HCT116 (cell line): Measurements from ENCODE around the gene LRRC32. TPM values are rescaled to one million over a fixed set of nuclear protein-coding genes. Genes with fewer than 3 reads are reported as not detected.

Source experiments
- ATAC-seq: fragments of 200-7000 bp; cut with Tn5 transposase; 2 replicates; pipeline ENCODE4 v1.9.1; 2020; ENCODE audit warnings: mild to moderate bottlenecking, moderate library complexity
- BruUV-seq: library from RNA; stranded (reverse); fragments of 400-500 nt; replicated peaks from 2 replicates; lab custom pipeline; 2021; lab: Mats Ljungman, UMichigan
- CTCF ChIA-PET: fragments of 300-600 bp; sonication (Branson Sonifier 250); formaldehyde crosslinking; loops from one replicate; lab custom pipeline; 2021; ENCODE audit warnings: antibody characterized with exemption; lab: Charles Lee
- POLR2A ChIA-PET: fragments of 300-600, 350-600 bp; sonication (Branson Sonifier 250); formaldehyde crosslinking; loops from one replicate; lab custom pipeline; 2021; ENCODE audit warnings: antibody characterized with exemption; lab: Charles Lee
- RAD21 ChIA-PET, 2 experiments: fragments of 300-600 bp; sonication (Branson Sonifier 250); formaldehyde crosslinking; loops; one replicate each; lab custom pipeline; 2023; ENCODE audit warnings: low total read pairs in 2 of 2; ENCODE audit not compliant: uncharacterized antibody in 2 of 2, unreplicated experiment in 2 of 2, low non-redundant PET in 1 of 2; lab: Charles Lee
- DNase-seq: peaks from one replicate; pipeline ENCODE4 v3.0.0-alpha.2; 2010; ENCODE audit warnings: low read depth, low spot score
- H2AFZ ChIP-seq: fragments of 200-600 bp; shearing (Covaris generic), sonication (generic); 2 replicates; pipeline ENCODE4 v1.6.1; 2017; ENCODE audit warnings: low read depth, mixed run types, mixed read lengths, antibody characterized with exemption, low read length; ENCODE audit not compliant: poor library complexity, severe bottlenecking
- H3K27ac ChIP-seq: 2 replicates; pipeline ENCODE4 v1.5.1; 2012; ENCODE audit warnings: low read depth, low read length
- H3K27me3 ChIP-seq: fragments of 200-600 bp; sonication (generic); 2 replicates; pipeline ENCODE4 v1.6.1; 2016; ENCODE audit warnings: mixed run types, low read length, mixed read lengths; ENCODE audit not compliant: insufficient read depth
- H3K36me3 ChIP-seq, 2 experiments: fragments of 200-500 bp in 1 of 2; fragments of 200-600 bp in 1 of 2; sonication (Bioruptor generic) in 1 of 2; sonication (generic) in 1 of 2; 2 replicates each; pipeline versions ENCODE4 v1.5.1 to v1.6.1; 2014 to 2016; ENCODE audit warnings: low read length in 2 of 2, inconsistent platforms in 1 of 2, mixed read lengths in 1 of 2, mixed run types in 1 of 2; ENCODE audit not compliant: insufficient read depth in 2 of 2, control insufficient read depth in 1 of 2
- H3K4me1 ChIP-seq, 2 experiments: fragments of 200-600 bp in 1 of 2; sonication (generic) in 1 of 2; 2 replicates each; pipeline versions ENCODE4 v1.5.1 to v1.6.1; 2012 to 2017; ENCODE audit warnings: low read length in 2 of 2, inconsistent platforms in 1 of 2, mild to moderate bottlenecking in 1 of 2, mixed read lengths in 1 of 2, mixed run types in 1 of 2, moderate library complexity in 1 of 2; ENCODE audit not compliant: insufficient read depth in 2 of 2, control insufficient read depth in 1 of 2
- H3K4me2 ChIP-seq: fragments of 200-600 bp; sonication (generic); 2 replicates; pipeline ENCODE4 v1.6.1; 2017; ENCODE audit warnings: mixed run types, low read length, mixed read lengths
- H3K4me3 ChIP-seq, 2 experiments: fragments of 200-600 bp in 1 of 2; sonication (generic) in 1 of 2; replicated peaks in 1 of 2; 2 replicates each; pipeline ENCODE4 v1.5.1; 2011 to 2016; ENCODE audit warnings: low read length in 2 of 2, control low read depth in 1 of 2, low read depth in 1 of 2, mild to moderate bottlenecking in 1 of 2, mixed read lengths in 1 of 2, mixed run types in 1 of 2
- H3K79me2 ChIP-seq: fragments of 200-600 bp; sonication (generic); 2 replicates; pipeline ENCODE4 v1.6.1; 2017; ENCODE audit warnings: mild to moderate bottlenecking, mixed run types, low read length, moderate library complexity, mixed read lengths; ENCODE audit not compliant: insufficient read depth
- H3K9ac ChIP-seq: fragments of 200-600 bp; sonication (generic); 2 replicates; pipeline ENCODE4 v1.6.1; 2016; ENCODE audit warnings: low read length, mixed read lengths
- H3K9me2 ChIP-seq: fragments of 200-600 bp; sonication (generic), shearing (Covaris generic); 2 replicates; pipeline ENCODE4 v1.6.1; 2017; ENCODE audit warnings: mixed run types, mild to moderate bottlenecking, moderate library complexity; ENCODE audit not compliant: insufficient read depth
- H3K9me3 ChIP-seq, 2 experiments: fragments of 200-500 bp in 1 of 2; fragments of 200-600 bp in 1 of 2; sonication (Bioruptor generic) in 1 of 2; sonication (generic) in 1 of 2; 2 replicates each; pipeline ENCODE4 v1.6.1; 2014 to 2017; ENCODE audit warnings: low read length in 2 of 2, mixed read lengths in 2 of 2, inconsistent platforms in 1 of 2, low read depth in 1 of 2, mild to moderate bottlenecking in 1 of 2, mixed run types in 1 of 2, moderate library complexity in 1 of 2; ENCODE audit not compliant: control insufficient read depth in 1 of 2, insufficient read depth in 1 of 2
- H4K20me1 ChIP-seq: fragments of 200-600 bp; sonication (generic), shearing (Covaris generic); 2 replicates; pipeline ENCODE4 v1.6.1; 2017; ENCODE audit warnings: mixed run types, mild to moderate bottlenecking, moderate library complexity; ENCODE audit not compliant: insufficient read depth
- ATF3 ChIP-seq: IDR thresholded peaks from 2 replicates; pipeline ENCODE4 v1.6.1; 2012
- CEBPB ChIP-seq: IDR thresholded peaks from 2 replicates; pipeline ENCODE4 v1.6.1; 2012; ENCODE audit warnings: low read depth
- CTCF ChIP-seq, 3 experiments: fragments of 200-600 bp in 1 of 3; sonication (generic) in 1 of 3; IDR thresholded peaks in 2 of 3; conservative IDR thresholded peaks in 1 of 3; 2 replicates each; pipeline ENCODE4 v1.5.1; 2012 to 2017; ENCODE audit warnings: low read depth in 2 of 3, low read length in 2 of 3, antibody characterized with exemption in 1 of 3, borderline replicate concordance in 1 of 3, control low read depth in 1 of 3, mild to moderate bottlenecking in 1 of 3, mixed read lengths in 1 of 3, mixed run types in 1 of 3, moderate library complexity in 1 of 3; ENCODE audit not compliant: insufficient read depth in 1 of 3
- EGR1 ChIP-seq: IDR thresholded peaks from 2 replicates; pipeline ENCODE4 v1.6.1; 2012; ENCODE audit warnings: low read depth
- ELF1 ChIP-seq: IDR thresholded peaks from 2 replicates; pipeline ENCODE4 v1.6.1; 2012; ENCODE audit warnings: low read depth, borderline replicate concordance
- EZH2 ChIP-seq: fragments of 200-600 bp; sonication (generic); IDR thresholded peaks from 2 replicates; pipeline ENCODE4 v1.6.1; 2017; ENCODE audit warnings: antibody characterized with exemption, mixed run types
- JUND ChIP-seq: IDR thresholded peaks from 2 replicates; pipeline ENCODE4 v1.6.1; 2012
- MAX ChIP-seq: IDR thresholded peaks from 2 replicates; pipeline ENCODE4 v1.6.1; 2012
- RAD21 ChIP-seq: IDR thresholded peaks from 2 replicates; pipeline ENCODE4 v1.6.1; 2012; ENCODE audit warnings: low read depth, mild to moderate bottlenecking
- SP1 ChIP-seq: IDR thresholded peaks from 2 replicates; pipeline ENCODE4 v1.6.1; 2012; ENCODE audit warnings: low read depth
- SRF ChIP-seq: IDR thresholded peaks from 2 replicates; pipeline ENCODE4 v1.6.1; 2012; ENCODE audit warnings: low read depth
- TCF7L2 ChIP-seq: IDR thresholded peaks from 2 replicates; pipeline ENCODE4 v1.7.0; 2011; ENCODE audit warnings: borderline replicate concordance, inconsistent platforms; ENCODE audit not compliant: insufficient read depth, insufficient read length; ENCODE audit errors: extremely low read depth
- YY1 ChIP-seq: IDR thresholded peaks from 2 replicates; pipeline ENCODE4 v1.6.1; 2011; ENCODE audit warnings: low read length, low read depth, moderate library complexity, mild to moderate bottlenecking; ENCODE audit not compliant: insufficient replicate concordance; ENCODE audit errors: extremely low read depth
- ZFX ChIP-seq: fragments of 450-650 bp; IDR thresholded peaks from 2 replicates; pipeline ENCODE4 v1.6.1; 2017
- ZNF274 ChIP-seq: fragments of 200-500 bp; sonication (Bioruptor generic); IDR thresholded peaks from 2 replicates; pipeline ENCODE4 v1.6.1; 2014; ENCODE audit warnings: mild to moderate bottlenecking, low read depth, low read length, inconsistent platforms
- intact Hi-C: fragments of 100-400 bp; cut with micrococcal nuclease; formaldehyde crosslinking; loops from 2 replicates; pipeline ENCODE4 v1.10.0; 2022
- total RNA-seq: library from RNA; stranded (reverse); gene quantifications from one replicate; pipeline ENCODE4 v1.2.1, GENCODE V29; 2021; ENCODE audit not compliant: unreplicated experiment

Gene LRRC32
- total RNA-seq, 1 experiment from 2014 or later = 0.54 TPM

- BruUV-seq = no TSS peak
- ChIA-PET RAD21 (no interaction called here), POLR2A (interaction anchor here (0.6 kb wide), 1 partner anchor 319 kb away, joined by 4 read pairs; no protein-coding TSS in a partner anchor), CTCF (interaction anchor here (1.1 kb wide), 1 partner anchor 31 kb away, joined by 3 read pairs; no protein-coding TSS in a partner anchor)
- H4K20me1 ChIP-seq = no peaks in the 10 kb centered on the region
- H3K27me3 ChIP-seq = no peaks in the 10 kb centered on the region
- peaks cover 0 to 11% of the 10 kb centered on the region in 2 experiments; a peak in 1 of 4 replicates for H3K4me1 ChIP-seq
- H3K9me3 ChIP-seq = no peaks in the 10 kb centered on the region
- ATAC-seq (no peak), DNase-seq (no peak)
- no peak overlapping the region for H3K4me2 ChIP-seq
- H2AFZ ChIP-seq = no peak overlapping the region
- intact Hi-C loops = no loop called here
- H3K9me2 ChIP-seq = no peaks in the 10 kb centered on the region
- no peak for TF ChIP-seq ZNF274
- no peak for TF ChIP-seq CTCF (IDR thresholded peaks at IDR 0.05 in 2 of 3, conservative IDR thresholded peaks at IDR 0.05 in 1 of 3; ENCODE audit: borderline replicate concordance in 1 of 3, insufficient read depth in 1 of 3, low read depth in 2 of 3, low read length in 2 of 3)
- TF ChIP-seq SP1 = no peak
- TF ChIP-seq CEBPB = no peak
- no peak for TF ChIP-seq ZFX
- TF ChIP-seq TCF7L2 = no peak
- no peak for TF ChIP-seq YY1
- TF ChIP-seq EZH2 = no peak
- TF ChIP-seq EGR1 = no peak
- no peak for TF ChIP-seq JUND
- no peak for TF ChIP-seq MAX
- no peak for TF ChIP-seq RAD21
- TF ChIP-seq ELF1 = no peak
- no peak for TF ChIP-seq SRF
- TF ChIP-seq ATF3 = no peak
- H3K27ac ChIP-seq = no peak overlapping the region
- H3K36me3 ChIP-seq = no peaks in the 10 kb centered on the region
- H3K79me2 ChIP-seq = no peaks in the 10 kb centered on the region
- no peak overlapping the region for H3K9ac ChIP-seq
- no peak overlapping the region for H3K4me3 ChIP-seq
Observed at GRCh38 chr11:76690736-76691135, 20.2 kb upstream of the LRRC32 start.
